GM21390 (cell line): ENCODE measurements around the gene MORN1.

ENCODE experiments used
- ATAC-seq: cut with Tn5 transposase; IDR thresholded peaks from one replicate; pipeline ENCODE4 v1.9.1; 2021; ENCODE audit not compliant: unreplicated experiment

The MORN1 gene

GRCh38 chr1:2310332-2311183 is 80.8 kb downstream of the MORN1 start:
- no peak for ATAC-seq

GRCh38 chr1:2308844-2309243 is 82.5 kb downstream of the MORN1 start:
- ATAC-seq: no peak

- ATAC-seq: no peak
These were observed 83.4 kb downstream of the MORN1 start for GRCh38 chr1:2307972-2308371.

GRCh38 chr1:2307064-2307605 is 84.2 kb downstream of the MORN1 start:
- ATAC-seq: no peak

- no peak for ATAC-seq
These were observed 85.0 kb downstream of the MORN1 start for GRCh38 chr1:2306151-2306978.

- ATAC-seq: no peak
These were observed 86.3 kb downstream of the MORN1 start for GRCh38 chr1:2304921-2305681.

- ATAC-seq: no peak
These were observed 87.1 kb downstream of the MORN1 start for GRCh38 chr1:2304282-2304681.

- no peak for ATAC-seq
These were observed 87.6 kb downstream of the MORN1 start for GRCh38 chr1:2303781-2304180.

- no peak for ATAC-seq
These were observed 88.2 kb downstream of the MORN1 start for GRCh38 chr1:2303016-2303775.

GRCh38 chr1:2302292-2302925 is 88.9 kb downstream of the MORN1 start:
- no peak for ATAC-seq

- no peak for ATAC-seq
These were observed 89.6 kb downstream of the MORN1 start for GRCh38 chr1:2301607-2302291.

GRCh38 chr1:2300851-2301606 is 90.3 kb downstream of the MORN1 start:
- ATAC-seq: peak; percentile 62

GRCh38 chr1:2300004-2300771 is 91.2 kb downstream of the MORN1 start:
- peak; percentile 73 for ATAC-seq

- ATAC-seq: no peak
These were observed 92.2 kb downstream of the MORN1 start for GRCh38 chr1:2299131-2299627.

- no peak for ATAC-seq
These were observed 92.7 kb downstream of the MORN1 start for GRCh38 chr1:2298685-2299084.

- ATAC-seq: no peak
These were observed 93.9 kb downstream of the MORN1 start for GRCh38 chr1:2297246-2298011.

GRCh38 chr1:2296614-2297013 is 94.7 kb downstream of the MORN1 start:
- ATAC-seq: no peak
